ENCODE data around the gene CNOT11.
"Not testable (repeated sequence)": the region's sequence is repeated elsewhere in the genome, so short reads cannot be mapped to it uniquely, and the experiment has no call there.

The CNOT11 gene

DNA sequence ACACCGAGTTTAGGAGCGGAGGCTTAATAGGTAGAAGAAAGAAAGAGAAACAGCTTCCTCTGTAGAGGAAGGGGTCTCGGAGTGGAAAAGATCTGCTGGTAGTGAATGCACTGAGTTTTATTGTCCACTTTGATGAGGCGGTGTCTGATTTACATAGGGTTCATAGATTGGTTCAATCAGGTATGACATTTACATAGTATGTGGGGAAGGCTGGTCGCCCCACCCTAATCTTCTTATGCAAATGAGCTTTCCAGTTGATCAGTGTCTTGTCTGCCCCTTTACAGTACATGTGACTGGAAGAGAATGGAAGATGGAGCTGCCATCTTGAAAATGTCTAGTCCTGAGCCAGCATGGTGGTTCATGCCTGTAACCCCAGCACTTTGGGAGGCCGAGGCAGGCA is 19.9 kb upstream of the CNOT11 start (continued):
- no peak for TF ChIP-seq CSRNP3 (CRISPR knock-in tag; IDR thresholded peaks at IDR 0.05)

DNA sequence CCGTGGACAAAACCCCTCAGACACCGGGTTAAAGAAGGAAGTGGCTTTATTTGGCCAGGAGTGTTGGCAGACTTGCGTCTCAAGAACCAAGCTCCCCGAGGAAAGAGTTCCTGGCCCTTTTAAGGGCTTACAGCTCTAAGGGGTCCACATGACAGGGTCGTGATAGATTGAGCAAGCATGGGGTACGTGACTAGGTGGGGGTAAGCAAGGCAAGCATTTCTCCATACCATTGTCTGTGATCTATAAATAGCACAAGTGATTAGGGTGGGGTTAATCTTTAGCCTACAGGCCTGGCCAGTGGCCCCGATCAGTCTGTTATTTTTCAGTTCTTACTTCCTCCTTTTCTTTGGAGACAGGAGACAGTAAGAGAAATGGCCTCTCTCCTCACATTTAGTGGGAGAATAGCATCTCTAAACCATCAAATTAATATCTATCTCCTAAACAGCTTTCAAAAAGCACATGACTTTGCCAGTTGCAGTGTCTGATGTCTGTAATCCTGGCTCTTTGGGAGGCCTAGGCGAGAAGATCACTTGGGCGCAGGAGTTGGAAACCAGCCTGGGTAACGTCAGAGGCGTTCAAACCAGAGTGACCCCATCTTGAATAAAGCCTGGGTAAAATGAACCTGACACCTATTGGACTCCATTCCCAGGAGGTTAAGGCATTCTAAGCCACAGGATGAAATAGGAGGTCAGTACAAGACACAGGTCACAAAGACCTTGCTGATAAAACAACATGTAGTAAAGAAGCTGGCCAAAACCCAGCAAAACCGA is 18.3 kb upstream of the CNOT11 start:
- TF ChIP-seq ISL1 (CRISPR knock-in tag; IDR thresholded peaks at IDR 0.05): no peak
- no peak for ATAC-seq

- not testable (repeated sequence) for ATAC-seq
Measured at GRCh38 chr2:101235956-101236355, 16.7 kb upstream of the CNOT11 start.

DNA sequence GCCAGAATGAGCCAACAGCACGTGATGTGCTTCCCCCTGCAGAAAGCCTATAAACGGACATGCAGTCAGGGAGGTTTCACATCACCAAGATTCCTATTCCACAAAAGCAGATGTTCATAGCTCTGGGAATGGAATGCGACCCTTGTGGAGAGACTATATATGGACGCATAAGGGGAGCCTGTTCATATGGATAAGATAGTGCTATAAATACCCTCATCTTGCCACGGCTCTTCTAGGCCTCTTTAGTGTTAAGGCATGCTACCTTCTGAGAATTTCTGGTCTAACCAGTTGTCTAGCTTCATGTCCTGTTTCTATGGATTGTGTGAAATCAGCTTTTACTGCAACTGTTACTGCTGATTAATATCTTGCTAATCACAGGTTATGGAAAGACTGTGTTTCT is 14.7 kb upstream of the CNOT11 start:
- not testable (repeated sequence) for ATAC-seq

- no peak for TF ChIP-seq ZC3H10 (CRISPR knock-in tag; IDR thresholded peaks at IDR 0.05)
- TF ChIP-seq TCF4 (CRISPR knock-in tag; IDR thresholded peaks at IDR 0.05; ENCODE audit: borderline replicate concordance): no peak
- no peak for TF ChIP-seq ESRRG (CRISPR knock-in tag; IDR thresholded peaks at IDR 0.05)
- TF ChIP-seq GLIS3 (CRISPR knock-in tag; IDR thresholded peaks at IDR 0.05): no peak
- TF ChIP-seq OSR1 (CRISPR knock-in tag; IDR thresholded peaks at IDR 0.05): no peak
- TF ChIP-seq ZNF565 (CRISPR knock-in tag; conservative IDR thresholded peaks at IDR 0.05; ENCODE audit: low read depth): no peak
- no peak for TF ChIP-seq ISL1 (CRISPR knock-in tag; IDR thresholded peaks at IDR 0.05)
- TF ChIP-seq, protein P1, sequence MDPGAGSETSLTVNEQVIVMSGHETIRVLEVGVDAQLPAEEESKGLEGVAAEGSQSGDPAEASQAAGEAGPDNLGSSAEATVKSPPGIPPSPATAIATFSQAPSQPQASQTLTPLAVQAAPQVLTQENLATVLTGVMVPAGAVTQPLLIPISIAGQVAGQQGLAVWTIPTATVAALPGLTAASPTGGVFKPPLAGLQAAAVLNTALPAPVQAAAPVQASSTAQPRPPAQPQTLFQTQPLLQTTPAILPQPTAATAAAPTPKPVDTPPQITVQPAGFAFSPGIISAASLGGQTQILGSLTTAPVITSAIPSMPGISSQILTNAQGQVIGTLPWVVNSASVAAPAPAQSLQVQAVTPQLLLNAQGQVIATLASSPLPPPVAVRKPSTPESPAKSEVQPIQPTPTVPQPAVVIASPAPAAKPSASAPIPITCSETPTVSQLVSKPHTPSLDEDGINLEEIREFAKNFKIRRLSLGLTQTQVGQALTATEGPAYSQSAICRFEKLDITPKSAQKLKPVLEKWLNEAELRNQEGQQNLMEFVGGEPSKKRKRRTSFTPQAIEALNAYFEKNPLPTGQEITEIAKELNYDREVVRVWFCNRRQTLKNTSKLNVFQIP (CRISPR knock-in tag; IDR thresholded peaks at IDR 0.05; ENCODE audit: borderline replicate concordance, low read depth): no peak
- TF ChIP-seq ZNF70 (CRISPR knock-in tag; IDR thresholded peaks at IDR 0.05): no peak
- TF ChIP-seq CSRNP3 (CRISPR knock-in tag; IDR thresholded peaks at IDR 0.05): no peak
- TF ChIP-seq, protein P2, sequence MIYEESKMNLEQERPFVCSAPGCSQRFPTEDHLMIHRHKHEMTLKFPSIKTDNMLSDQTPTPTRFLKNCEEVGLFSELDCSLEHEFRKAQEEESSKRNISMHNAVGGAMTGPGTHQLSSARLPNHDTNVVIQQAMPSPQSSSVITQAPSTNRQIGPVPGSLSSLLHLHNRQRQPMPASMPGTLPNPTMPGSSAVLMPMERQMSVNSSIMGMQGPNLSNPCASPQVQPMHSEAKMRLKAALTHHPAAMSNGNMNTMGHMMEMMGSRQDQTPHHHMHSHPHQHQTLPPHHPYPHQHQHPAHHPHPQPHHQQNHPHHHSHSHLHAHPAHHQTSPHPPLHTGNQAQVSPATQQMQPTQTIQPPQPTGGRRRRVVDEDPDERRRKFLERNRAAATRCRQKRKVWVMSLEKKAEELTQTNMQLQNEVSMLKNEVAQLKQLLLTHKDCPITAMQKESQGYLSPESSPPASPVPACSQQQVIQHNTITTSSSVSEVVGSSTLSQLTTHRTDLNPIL (CRISPR knock-in tag; IDR thresholded peaks at IDR 0.05; ENCODE audit: low read depth): no peak
- TF ChIP-seq TSHZ2 (CRISPR knock-in tag; IDR thresholded peaks at IDR 0.05): no peak
- no peak for TF ChIP-seq PPARA (CRISPR knock-in tag; IDR thresholded peaks at IDR 0.05; ENCODE audit: borderline replicate concordance)
- ATAC-seq: no peak
Measured at GRCh38 chr2:101238930-101239759, 13.5 kb upstream of the CNOT11 start.

- ATAC-seq: not testable (repeated sequence)
Measured at GRCh38 chr2:101239760-101240118, 12.9 kb upstream of the CNOT11 start.

GRCh38 chr2:101240694-101241093 is 12.0 kb upstream of the CNOT11 start:
- ATAC-seq: not testable (repeated sequence)
